WI38 (cell line): ENCODE data around the gene DNAH8.

ENCODE experiments used
- H3K4me3 ChIP-seq: 2 replicates; pipeline ENCODE4 v1.5.1; 2011; ENCODE audit warnings: low read depth, mild to moderate bottlenecking, control low read depth, low read length
- TF ChIP-seq, protein P1 (sequence below): IDR thresholded peaks from 2 replicates; pipeline ENCODE4 v1.5.1; 2012; ENCODE audit warnings: low read depth, mild to moderate bottlenecking, control low read depth, low read length

Gene DNAH8

GRCh38 chr6:39055661-39056060 is 340.6 kb downstream of the DNAH8 start:
- TF ChIP-seq, protein P1, sequence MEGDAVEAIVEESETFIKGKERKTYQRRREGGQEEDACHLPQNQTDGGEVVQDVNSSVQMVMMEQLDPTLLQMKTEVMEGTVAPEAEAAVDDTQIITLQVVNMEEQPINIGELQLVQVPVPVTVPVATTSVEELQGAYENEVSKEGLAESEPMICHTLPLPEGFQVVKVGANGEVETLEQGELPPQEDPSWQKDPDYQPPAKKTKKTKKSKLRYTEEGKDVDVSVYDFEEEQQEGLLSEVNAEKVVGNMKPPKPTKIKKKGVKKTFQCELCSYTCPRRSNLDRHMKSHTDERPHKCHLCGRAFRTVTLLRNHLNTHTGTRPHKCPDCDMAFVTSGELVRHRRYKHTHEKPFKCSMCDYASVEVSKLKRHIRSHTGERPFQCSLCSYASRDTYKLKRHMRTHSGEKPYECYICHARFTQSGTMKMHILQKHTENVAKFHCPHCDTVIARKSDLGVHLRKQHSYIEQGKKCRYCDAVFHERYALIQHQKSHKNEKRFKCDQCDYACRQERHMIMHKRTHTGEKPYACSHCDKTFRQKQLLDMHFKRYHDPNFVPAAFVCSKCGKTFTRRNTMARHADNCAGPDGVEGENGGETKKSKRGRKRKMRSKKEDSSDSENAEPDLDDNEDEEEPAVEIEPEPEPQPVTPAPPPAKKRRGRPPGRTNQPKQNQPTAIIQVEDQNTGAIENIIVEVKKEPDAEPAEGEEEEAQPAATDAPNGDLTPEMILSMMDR = no peak
- H3K4me3 ChIP-seq = no peak overlapping the region

- TF ChIP-seq, protein P1 = no peak
- H3K4me3 ChIP-seq = no peak overlapping the region
Measured at GRCh38 chr6:39056191-39056590, 341.1 kb downstream of the DNAH8 start.

GRCh38 chr6:39056681-39057080 is 341.6 kb downstream of the DNAH8 start:
- no peak overlapping the region for H3K4me3 ChIP-seq
- TF ChIP-seq, protein P1 = no peak

GRCh38 chr6:39057251-39058155 is 342.4 kb downstream of the DNAH8 start:
- TF ChIP-seq, protein P1 = no peak
- H3K4me3 ChIP-seq = no peak overlapping the region

GRCh38 chr6:39058471-39059147 is 343.5 kb downstream of the DNAH8 start:
- TF ChIP-seq, protein P1 = no peak
- no peak overlapping the region for H3K4me3 ChIP-seq

DNA sequence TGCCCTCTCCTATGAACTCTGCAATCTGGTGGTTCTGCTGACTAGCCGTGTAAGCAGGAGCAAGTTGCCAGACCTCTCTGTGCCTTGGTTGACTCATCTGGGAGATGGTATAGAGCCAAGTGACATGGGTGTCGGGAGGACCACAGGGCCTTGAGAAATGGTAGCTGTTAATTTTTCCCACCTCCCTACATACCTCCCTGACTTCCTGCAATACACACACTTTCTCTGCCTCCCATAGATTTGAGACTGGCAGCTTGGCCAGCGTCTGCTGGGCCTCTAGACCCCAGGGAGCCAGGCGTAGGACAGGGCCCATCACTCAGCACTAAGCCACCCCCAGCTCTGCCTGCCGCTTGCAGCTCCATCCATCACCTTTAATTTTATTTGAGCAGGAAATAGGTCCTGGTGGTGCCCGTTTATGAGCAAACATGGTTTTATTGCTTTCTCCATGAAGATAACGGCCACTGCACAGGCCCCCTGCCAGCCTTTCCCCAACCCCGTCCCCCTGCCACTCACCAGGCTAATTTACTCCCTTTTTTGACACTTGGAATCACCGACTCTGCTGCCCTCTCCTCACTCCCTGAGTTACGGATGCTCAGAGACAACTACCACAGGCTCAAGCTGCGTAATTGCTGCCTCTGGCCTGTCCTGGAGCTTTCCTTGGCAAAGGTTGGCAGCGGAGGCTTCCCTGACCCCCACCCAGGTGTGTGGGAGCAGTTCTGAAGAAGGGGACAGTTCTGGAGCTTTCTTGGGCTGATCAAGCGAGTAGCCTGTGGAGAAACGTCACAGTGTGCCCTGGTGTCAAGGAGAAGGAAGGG is 344.6 kb downstream of the DNAH8 start:
- TF ChIP-seq, protein P1 = no peak
- no peak overlapping the region for H3K4me3 ChIP-seq
